Upper lobe of left lung (tissue), 4 donors: Measurements from ENCODE around the gene PMF1.

ENCODE experiments used
- POLR2AphosphoS5 ChIP-seq, 2 donors: sonication (generic); formaldehyde crosslinking; IDR thresholded peaks; one replicate each; pipeline ENCODE4 v1.5.1; 2017; ENCODE audit warnings: antibody characterized with exemption in 2 of 2
- TF ChIP-seq, protein P1 (sequence below), 6 experiments: fragments of 450-650 bp in 4 of 6; fragments of 200-600 bp in 2 of 6; sonication (generic) in 2 of 6; IDR thresholded peaks; one replicate each; pipeline ENCODE4 v1.5.1; 2016 to 2019; ENCODE audit warnings: antibody characterized with exemption in 6 of 6

DNA sequence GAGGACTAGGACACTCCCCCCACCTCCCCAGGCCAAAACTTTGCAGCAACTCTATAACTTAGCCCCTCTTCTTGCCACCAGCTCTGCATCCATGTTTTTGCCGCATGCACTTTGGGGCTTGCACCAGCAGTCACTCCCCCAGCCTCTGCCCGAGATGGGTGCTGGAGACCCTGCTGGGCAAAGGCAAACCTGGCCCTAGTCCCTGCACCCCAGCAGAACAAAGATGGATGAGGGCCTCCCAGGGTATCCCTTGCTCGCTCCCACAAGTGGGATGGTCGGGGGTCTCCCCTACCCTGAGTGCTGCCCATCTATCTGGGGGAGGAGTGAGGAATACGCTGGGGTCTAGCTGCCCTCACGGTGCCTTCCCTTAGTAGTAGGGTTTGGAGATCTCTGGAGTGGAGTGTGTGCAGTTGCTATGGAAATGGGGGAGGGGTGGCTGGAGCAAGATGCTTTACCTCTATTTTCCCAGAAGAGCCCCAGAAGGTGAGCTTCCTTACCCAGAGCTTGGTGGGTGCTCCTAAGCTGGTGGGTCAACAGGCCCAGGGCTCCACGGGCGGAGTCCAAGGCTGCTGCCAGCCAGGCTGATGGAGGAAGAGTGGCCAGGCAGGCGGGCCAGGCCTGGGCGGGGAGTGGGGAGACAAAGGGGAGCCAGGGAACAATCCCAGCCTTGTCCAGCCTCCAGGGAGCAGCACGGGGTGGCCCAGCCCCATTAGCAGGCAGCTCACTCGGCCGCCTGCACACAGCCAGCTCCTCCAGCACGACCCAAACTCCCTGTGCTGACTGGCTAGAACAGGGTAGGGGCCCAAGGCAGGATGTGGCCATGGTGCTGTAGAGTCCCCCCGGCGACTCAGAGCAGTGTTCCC is 34.9 kb downstream of the PMF1 start, which contains the start of gene PAQR6:
- TF ChIP-seq, protein P1, sequence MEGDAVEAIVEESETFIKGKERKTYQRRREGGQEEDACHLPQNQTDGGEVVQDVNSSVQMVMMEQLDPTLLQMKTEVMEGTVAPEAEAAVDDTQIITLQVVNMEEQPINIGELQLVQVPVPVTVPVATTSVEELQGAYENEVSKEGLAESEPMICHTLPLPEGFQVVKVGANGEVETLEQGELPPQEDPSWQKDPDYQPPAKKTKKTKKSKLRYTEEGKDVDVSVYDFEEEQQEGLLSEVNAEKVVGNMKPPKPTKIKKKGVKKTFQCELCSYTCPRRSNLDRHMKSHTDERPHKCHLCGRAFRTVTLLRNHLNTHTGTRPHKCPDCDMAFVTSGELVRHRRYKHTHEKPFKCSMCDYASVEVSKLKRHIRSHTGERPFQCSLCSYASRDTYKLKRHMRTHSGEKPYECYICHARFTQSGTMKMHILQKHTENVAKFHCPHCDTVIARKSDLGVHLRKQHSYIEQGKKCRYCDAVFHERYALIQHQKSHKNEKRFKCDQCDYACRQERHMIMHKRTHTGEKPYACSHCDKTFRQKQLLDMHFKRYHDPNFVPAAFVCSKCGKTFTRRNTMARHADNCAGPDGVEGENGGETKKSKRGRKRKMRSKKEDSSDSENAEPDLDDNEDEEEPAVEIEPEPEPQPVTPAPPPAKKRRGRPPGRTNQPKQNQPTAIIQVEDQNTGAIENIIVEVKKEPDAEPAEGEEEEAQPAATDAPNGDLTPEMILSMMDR (IDR thresholded peaks at IDR 0.05), result no peak
- TF ChIP-seq POLR2AphosphoS5 (IDR thresholded peaks at IDR 0.05), result no peak
